Fibroblast of upper back skin (primary cell): ENCODE results near the gene FAM240B.

Experiments used
- DNase-seq: peaks from one replicate; pipeline ENCODE4 v3.0.0-alpha.2; 2013

Gene FAM240B

DNA sequence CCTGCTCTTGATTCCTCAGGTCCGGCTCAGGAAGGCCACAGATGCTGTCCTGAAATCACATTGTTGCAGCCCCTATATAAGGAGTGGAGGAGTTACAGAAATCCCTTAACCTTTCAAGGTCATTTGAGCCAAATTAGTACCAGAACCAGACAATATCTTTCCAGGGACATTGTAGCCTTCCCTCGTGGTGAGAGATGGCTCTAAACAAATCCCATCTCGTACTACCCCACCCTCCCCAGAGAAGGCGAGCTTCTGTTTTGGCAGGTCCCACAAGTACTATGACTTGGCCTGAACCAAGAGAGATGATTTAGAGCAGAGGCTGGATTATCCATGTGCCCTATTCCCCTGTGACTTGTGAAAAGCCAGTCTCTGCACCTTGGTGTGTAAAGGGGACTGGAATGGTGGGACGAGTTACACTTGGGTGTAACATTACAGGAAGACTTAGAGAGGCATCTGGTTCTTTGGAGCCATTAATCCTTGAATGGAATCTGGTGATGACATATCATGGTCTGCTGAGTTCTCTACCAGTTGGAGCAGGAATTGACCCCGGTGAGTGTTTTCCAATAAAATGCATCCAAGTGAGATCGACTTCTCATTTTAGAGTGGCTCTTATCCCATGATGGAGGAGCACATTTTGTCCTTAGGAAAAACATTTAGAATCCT is at the start of gene FAM240B:
FAM240B (minus strand) TSS at position 51 of the 663 bp plus-strand sequence. CDS start 16,134 bp downstream, outside the sequence.
- DNase-seq: peak; percentile 61

DNA sequence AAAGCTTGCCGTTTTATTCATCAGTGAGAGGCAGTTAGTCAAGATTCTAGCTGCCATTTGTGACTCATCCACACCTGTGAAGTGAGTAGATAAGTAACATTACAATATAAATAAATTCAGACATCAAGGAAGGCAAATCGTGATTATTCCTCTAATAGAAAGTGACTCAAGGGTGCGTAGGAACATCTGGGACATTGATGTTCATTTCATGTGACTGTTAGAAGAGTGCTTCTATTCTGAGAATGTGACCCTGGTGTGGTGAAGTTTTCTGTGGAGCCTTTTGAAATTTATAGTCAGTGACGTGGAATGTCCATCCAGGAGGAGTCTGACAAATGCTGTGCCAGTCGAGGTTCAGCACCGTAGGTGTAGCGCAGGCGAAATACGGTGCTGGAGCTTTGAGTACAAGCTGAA is 48.4 kb upstream of the FAM240B start:
- DNase-seq: no peak

DNA sequence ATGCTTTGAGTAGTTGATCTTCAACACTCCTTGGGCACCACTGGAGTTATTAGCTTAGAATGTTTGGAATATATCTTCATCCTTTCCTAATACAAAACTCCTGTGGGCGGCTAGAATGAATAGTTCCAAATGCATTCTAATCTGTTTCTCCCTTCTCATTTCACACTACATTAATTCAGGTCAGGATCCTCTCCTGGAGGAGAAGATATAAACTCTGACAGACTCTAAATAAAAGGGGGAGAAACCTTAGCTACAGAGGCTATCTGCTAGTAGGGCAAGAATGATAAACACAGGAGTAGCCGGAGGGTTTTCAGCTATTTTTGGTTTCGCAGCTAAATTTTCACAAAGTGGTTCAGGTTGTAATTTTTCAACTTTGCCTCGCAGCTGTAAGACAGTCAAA is 45.2 kb upstream of the FAM240B start:
- no peak for DNase-seq

DNA sequence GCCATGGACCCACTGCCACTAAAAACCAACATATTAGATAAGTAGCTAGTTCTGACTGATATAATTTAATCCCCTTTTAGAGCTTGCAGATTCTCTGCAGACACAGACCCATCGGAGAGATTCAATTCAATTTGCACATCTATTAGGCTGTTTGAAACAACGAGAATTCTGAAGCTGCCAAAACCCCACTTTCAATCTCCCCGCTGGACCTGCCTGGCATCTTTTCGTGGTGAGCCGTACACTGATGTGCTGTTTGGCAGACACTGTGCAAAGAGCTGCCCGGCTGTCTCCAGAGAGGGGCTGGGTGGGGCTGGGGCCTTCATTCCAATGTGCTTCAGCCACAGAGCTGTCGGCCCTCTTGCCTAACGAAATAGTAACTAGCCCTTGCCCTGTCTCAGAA is 42.1 kb upstream of the FAM240B start:
- no peak for DNase-seq

DNA sequence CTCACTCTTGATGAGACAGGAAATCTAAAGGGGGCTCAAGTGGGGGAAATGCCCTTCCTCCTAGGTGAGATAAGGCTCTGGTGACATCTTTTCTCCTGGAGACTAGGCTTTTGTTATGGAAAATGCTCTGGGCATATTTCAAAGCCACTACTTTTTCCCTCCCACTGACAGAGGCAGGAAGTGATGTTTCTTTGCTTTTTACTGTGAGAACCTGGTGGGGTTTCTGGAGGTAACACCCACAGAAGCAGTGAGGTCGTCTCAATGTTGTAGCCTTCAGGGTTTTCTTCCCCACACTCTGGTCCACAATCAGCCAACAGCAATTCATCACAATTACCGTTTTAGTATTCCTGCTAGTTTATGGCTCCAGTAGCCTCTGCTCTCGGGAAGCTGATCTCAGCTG is 41.4 kb upstream of the FAM240B start:
- no peak for DNase-seq

DNA sequence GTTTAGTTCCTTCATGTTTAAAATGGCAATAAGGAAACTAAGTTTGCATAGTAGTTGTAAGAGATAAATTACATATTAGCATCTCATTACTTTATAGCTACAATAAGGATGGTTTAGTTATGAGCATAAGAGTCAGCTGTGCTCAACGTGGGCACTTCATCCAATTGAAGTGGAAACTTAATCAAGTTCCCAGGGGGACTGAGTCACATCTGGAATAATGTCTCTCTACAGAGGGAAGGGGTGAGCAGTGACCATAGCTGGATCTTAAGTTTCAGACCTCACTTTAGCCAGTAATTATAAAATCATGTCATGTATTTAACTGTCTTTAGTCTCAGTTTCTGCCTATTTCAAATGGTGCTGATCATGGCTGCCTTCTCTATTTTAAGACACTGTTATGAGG is 36.8 kb upstream of the FAM240B start:
- DNase-seq: peak; percentile 3

DNA sequence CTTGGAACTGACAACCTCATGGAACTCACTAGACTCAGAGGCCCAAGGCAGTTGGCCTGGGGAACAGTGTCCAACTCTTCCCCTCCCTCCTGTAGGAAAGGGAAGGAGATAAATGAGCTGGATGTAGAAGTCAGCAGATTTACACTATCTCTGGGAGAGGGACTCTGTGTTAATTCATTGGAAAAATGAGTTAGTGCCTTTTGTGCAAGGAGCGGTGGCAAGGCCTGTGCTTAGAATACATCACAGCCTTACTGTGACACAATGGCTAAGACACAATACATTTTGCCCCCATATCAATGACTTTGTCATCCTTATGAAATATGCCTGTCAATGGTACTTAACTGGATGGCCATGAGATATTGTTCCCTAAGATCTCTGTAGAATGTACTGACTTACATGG is 28.0 kb upstream of the FAM240B start:
- no peak for DNase-seq

DNA sequence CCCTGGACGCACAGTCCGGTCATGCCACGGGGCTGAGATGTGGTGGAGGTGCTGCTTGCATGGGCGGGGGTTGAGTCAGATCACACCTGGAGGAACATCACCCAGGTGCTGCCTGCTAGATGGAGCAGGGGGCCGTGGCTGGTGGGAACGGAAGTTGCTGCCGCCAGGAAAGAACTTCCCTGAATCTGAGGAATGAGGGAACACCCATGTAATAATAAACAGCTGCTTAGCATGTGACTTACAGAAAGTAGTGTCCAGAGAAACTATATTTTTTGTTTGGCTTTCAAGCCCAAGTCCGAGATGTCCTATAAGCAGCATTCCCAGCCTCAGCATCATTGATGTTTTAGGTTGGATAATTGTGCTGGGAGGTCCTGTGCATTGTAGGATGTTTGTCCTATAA is 27.1 kb upstream of the FAM240B start:
- DNase-seq: no peak

DNA sequence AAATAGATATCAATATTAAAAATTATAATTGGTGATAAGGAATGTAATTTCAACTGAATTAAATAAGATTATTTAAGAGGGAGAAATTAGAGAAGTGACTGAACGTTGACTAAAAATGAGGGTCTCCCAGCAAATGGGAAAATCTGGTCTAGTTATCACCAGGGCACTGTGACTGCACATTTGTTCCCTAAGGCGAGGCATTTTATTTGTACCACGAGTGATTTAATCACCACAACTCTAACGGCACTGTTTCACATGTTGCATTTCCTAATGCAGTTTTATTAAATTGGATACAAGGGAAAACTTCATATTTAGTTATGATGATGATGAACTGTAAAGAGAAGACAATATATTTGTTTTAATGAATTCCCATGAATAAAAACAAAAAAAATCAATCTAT is 26.4 kb upstream of the FAM240B start:
- no peak for DNase-seq

DNA sequence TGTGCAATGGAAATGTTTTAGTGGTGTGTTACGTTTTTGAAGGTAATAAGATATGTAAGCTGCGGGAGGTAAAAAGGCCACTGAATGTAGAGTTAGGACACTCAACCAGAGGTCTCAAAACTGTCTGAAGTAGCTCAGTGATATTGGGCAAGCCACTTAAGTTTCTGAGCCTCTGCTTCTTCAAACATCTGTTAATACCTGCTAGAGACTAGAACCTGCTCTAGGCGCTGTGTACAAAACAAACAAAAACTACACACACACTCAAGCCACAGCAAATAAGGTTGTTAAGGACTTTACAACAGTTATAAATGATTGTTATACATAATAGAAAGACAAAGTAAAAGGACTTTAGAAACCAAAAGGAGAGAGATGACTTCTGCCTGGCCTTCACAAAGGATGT is 24.6 kb upstream of the FAM240B start:
- no peak for DNase-seq

DNA sequence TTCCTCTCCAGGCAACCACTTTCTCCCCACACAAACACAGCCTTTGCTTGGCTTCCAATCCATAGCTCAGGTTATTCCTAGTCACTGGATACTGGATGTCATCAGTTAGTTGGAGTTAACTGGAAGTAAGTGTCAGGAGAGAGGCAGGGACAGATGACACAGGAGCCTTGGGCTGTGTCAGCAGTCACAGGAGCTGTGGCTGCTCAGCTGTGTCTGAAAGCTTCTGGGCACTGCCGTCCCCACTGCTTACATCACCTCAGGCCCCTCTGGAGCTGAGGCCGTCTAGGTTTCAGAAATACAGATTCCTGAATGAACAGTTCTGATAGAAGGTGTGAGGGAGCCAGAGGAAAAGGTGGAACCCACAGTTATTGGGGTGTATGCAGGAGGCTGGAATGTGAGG is 17.3 kb upstream of the FAM240B start:
- no peak for DNase-seq

DNA sequence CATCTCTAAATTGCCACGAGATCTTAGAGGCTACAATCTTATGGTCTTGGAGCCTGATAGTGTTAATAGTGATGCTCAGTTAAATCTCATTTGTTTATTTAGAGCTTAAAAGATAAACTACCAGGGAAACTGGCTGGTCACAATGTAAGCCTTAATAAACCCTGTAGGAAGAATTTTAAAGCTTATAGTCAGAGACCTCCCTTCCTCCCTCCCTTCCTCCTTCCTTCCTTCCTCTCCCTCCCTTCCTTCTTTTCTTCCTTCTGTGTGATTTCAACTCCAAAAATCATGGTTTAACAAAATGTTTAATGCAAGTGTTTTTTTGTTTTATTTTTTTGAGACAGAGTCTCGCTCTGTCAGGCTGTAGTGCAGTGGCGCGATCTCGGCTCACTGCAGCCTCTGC is 14.9 kb upstream of the FAM240B start:
- DNase-seq: no peak

DNA sequence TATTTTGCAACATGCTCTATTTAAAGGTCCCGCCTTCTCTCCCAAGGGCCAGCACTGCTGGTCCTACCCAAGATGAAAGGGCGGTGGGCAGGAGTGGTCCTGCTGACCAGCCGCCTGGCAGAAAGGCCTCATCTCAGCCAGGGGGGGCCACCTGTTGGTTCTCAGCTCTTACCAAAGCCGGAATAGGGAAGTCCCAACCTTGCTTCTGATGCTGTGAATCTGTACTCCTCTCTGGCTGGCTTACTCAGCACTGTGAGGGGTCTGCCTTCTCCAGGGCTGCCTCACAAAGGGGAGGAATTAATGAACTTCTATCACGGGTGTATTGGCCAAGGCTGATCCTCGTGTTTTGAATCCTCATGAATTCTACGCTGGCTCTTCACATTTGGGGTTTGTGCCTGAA is 13.6 kb upstream of the FAM240B start:
- no peak for DNase-seq

DNA sequence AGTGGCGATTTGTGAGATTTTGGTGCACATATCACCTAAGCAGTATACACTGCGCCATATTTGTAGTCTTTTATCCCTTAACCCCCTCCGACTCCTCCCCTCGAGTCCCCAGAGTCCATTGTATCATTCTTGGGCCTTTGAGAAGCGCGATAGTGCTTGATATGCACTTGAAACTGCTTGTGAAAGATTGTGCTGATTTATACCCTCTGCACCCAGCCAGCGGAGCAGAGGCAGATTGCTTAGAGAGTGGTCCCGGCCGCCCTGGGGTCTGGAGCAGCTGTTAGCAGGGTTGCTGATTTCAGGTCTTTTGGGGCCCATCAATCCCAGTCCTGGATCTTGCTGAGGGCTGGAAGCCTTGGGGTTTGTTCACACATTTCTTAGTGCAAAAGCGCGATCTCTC is 13.0 kb upstream of the FAM240B start:
- peak; percentile 12 for DNase-seq

DNA sequence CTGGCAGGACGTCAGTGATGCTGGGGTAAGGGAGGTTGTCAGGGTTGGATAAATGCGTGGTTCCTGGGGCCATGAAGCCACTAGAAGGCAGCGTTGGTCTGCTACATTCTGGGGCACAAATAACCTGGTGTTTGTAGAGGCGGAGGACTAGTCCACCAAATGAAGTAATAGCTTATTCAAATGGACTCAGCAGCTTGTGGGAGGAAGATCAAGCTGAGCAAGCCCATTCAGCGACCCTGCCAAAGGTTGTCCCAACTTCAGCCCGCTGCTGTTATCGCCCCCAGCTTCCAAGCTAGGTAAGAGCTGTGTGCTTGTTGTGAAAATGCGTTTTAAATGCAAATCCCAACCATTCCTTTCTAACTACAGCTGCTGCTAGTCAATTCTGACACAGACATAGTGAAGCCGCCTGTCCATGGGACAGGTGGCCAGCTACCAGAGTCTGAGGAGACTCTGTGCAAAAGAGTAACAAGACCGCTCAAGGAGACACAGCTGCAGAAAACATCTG is 7.6 kb upstream of the FAM240B start:
- DNase-seq: peak; percentile 34

DNA sequence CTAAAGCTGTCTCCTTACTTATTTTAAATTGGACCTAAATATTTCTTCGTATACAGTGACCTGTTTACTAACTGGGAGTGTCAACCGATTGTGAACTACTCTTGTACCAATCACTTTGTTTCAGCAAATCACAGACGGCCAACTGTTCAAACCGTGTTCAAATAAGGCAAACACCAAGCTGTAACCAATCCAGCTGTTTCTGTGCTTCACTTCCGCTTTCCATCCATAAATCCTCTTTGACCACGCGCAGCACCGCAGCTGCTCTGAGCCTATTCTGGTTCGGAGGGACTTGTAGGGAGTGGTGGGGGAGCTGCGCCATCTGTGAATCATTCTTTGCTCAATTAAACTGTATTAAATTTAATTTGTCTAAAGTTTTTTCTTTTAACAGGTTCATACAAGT is 4.8 kb upstream of the FAM240B start:
- no peak for DNase-seq

DNA sequence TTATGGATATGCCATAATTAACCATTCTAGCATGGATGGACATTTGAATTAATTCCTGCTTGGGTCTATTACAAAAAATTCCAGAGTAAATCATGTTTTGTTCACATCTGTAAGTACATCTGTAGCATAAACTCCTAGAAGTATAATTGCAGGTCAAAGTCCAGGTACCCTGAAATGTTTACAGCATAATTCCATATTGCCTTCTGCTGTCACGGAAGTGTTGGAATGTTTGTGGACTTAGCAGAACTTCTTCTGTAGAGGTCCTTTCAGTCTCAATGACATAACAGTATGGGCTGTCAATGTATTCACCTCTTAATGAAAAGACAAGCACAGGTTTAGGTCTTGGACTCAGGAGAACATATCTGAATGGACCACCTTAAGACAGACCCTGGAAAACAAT is 1.8 kb downstream of the FAM240B start:
- DNase-seq: no peak

DNA sequence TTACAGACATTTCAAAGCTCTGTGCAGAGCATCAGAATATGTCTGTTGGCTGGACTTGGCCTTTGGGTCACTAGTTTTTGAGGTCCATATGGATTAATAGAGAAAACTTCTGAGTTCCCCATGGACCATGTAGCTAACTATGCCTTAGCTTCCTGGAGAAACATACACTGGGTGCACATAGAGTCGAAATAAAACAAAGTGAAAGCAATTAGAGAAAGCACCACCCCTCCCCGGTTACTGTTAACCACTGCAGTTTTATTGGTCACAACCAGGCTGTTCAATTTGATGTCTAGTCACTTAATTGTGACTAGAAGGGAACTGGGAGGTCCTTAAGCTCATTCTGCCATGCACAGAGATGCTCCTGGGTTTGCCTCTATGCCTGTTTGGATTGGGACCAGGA is 4.2 kb downstream of the FAM240B start:
- no peak for DNase-seq

DNA sequence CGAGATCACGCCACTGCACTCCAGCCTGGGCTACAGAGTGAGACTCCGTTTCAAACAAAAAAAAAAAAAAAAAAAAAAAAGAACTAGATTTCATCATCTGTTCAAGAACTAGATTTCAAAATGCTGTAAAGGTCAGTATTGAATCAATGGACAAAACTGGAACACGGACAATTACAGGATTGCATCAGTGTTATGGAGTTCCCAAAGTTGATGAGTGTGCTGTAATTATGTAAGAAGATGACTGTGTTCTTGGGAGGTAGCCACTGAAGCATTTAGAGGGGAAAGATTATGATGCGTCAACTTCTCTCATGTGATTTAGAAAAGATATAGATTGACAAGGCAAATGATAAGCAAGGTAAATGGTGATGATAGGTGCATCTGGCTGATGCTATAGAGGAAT is 6.5 kb downstream of the FAM240B start:
- DNase-seq: peak; percentile 82

DNA sequence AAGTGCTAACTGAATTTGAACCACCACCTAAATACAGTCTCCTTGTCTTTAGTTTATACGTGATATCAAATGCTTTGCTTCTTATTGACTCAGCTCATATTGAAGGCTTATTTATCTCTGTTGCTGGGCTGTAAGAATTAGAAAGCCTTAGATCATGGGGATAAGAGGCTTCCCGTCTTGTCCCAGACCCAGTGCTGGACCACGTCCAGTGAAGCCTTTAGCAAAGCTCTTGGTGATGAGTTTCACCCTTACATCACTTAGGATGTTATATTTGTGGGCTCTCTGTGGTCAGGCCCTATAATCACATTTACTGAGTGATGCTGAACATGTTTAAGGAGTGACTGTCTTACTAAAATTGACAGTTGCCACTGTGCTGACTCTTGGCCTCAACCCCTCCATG is 11.2 kb downstream of the FAM240B start:
- DNase-seq: peak; percentile 46

DNA sequence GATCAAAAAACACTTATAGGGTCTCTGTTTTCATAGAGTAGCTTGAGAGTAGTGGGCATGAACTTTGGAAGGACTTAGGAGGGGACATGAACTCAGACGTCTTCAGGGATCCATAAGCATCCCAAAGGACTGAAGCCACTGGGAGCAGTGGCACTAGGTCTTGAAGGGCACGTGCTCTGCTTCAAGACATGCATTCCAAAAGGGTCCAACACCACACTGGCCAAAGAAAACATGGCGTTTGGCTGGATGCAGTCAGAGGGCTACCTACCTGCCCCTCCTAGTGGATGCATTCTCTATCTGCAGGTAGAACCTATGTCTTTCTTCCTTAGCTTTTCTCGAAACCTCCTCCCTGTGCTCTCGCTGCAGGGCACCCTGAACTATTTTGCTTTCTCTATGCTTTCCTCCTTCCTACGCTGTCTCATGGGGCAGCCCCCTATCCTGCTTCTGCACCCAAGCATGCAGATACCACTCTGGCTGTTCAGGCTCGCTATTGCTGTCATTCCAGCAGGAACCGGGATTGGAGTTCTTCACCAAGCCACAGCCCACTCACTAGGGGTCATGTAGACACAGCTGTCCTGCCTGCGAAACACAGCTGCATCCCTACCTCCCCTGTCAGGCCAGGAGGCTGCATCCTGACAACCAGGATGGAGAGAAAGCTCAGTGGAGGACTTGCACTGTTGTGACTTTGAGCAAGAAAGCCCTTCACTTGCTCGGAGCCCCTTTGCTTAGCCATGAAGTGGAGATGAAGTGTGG is 11.9 kb downstream of the FAM240B start:
- DNase-seq: no peak

DNA sequence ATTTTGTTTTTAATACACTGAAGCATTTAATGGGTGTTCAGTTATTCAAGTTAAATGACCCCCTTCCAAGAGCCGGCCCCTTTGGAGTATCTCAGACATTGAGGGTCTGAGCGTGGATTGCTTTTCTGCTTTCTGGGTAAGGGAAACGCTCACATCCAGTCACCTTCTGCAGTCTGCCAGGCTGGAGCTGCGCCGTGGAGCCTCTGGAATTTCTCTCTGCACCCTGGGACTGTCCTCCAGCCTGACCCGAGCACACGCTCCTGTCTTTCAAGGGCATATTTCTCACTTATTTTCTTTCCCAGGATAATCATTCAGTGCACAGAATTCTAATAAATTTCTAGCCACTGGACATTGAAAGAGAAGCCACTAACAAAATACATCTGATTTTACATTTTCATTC is 13.4 kb downstream of the FAM240B start:
- DNase-seq: no peak

DNA sequence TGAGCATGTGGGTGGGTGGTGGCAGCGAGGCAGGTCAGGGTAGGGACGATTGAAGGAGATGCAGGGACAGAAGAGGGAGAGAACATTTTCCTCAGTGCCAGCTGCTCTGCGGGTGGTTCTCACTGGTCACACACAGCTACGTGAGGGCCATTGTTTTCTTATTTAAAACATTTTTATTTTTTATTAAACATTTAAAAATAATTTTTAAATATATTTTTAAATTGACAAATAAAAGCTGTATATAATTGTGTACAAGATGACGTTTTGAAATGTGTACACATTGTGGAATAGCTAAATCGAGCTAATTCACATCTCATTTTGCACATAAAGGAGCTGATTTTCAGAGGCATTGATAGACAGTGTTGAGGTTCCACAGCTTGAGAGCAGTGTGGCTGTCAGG is 14.0 kb downstream of the FAM240B start:
- no peak for DNase-seq

DNA sequence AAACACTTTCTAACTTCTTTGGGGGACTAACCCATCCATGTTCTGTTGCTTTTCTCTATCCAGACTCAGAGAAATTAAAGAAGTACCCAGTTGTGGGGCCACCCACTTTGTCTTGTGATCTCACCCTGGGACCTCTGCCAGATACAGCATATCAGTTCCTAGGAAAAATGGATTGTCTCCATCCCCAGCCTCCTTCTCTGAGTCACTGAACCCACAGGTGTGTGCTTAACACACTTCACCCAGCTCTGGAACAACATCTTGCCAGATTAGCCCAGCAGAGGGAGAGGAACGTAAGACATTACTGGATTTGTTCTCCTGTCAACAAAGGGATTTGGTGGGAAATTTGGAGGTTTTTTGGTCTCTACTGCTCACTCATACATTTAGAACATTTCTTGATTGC is 19.2 kb downstream of the FAM240B start:
- DNase-seq: peak; percentile 60

DNA sequence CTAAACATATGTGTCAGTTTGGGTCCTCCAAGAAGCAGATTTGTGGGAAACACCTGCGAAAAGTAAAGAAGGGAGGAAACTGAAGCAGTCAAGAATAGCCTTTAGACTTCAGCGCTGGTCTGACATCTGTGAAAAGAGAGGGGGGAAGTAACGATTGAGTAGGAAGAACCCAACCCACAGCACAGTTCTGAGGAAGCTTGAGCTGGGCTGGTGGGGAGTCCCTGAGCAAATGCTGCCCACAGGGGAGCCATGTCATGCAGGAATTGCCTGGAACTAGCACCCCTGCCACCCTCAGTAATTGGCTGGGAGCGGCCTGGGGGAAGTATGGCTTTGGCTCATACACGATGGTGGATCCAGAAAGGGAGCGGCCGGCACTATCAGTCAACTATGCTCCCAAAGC is 20.6 kb downstream of the FAM240B start:
- no peak for DNase-seq
